Thyroid gland (tissue), 4 donors: ENCODE results near the gene OTOF. TPM values are rescaled to one million over a fixed set of nuclear protein-coding genes. Genes with fewer than 3 reads are reported as not detected.

Source experiments
- DNase-seq, 2 donors: peaks; one replicate each; pipeline ENCODE4 v3.0.0-alpha.2; 2019
- H3K27ac ChIP-seq, 3 donors: fragments of 200-600 bp; sonication (generic); 1 replicate in 2 of 3; 2 replicates in 1 of 3; pipeline ENCODE4 v1.5.1; 2016 to 2019; ENCODE audit warnings: mild to moderate bottlenecking in 1 of 3, moderate library complexity in 1 of 3
- H3K27me3 ChIP-seq: fragments of 200-600 bp; sonication (generic); one replicate; pipeline ENCODE4 v1.5.1; 2019
- H3K36me3 ChIP-seq, 2 donors: fragments of 200-600 bp; sonication (generic); one replicate each; pipeline ENCODE4 v1.5.1; 2016 to 2019
- H3K4me1 ChIP-seq, 2 donors: fragments of 200-600 bp; sonication (generic); one replicate each; pipeline ENCODE4 v1.5.1; 2017 to 2019
- H3K4me3 ChIP-seq, 3 donors: fragments of 200-600 bp; sonication (generic); replicated peaks in 1 of 3; 1 replicate in 2 of 3; 2 replicates in 1 of 3; pipeline ENCODE4 v1.5.1; 2016; ENCODE audit warnings: mild to moderate bottlenecking in 1 of 3
- H3K9me3 ChIP-seq: fragments of 200-600 bp; sonication (generic); one replicate; pipeline ENCODE4 v1.5.1; 2017
- CTCF ChIP-seq, 6 experiments: fragments of 200-600 bp in 3 of 6; fragments of 450-650 bp in 3 of 6; sonication (generic) in 3 of 6; IDR thresholded peaks; one replicate each; pipeline ENCODE4 v1.5.1; 2016 to 2019; ENCODE audit warnings: antibody characterized with exemption in 6 of 6, mild to moderate bottlenecking in 2 of 6, inconsistent platforms in 1 of 6, moderate library complexity in 1 of 6
- POLR2A ChIP-seq, 2 donors: fragments of 450-650 bp; IDR thresholded peaks; one replicate each; pipeline ENCODE4 v1.6.1; 2017; ENCODE audit warnings: antibody characterized with exemption in 2 of 2, mild to moderate bottlenecking in 2 of 2, moderate library complexity in 1 of 2
- WGBS, 2 donors: methylation state at CpG; one replicate each; pipeline ENCODE4 v1.1.5; 2017; 5-methylcytosine and 5-hydroxymethylcytosine counted together
- intact Hi-C: fragments of 100-400 bp; cut with DNase I; formaldehyde crosslinking; loops from one replicate; pipeline ENCODE4 v1.15.1; 2023
- total RNA-seq, 4 donors: library from RNA; depleted of rRNA; stranded (reverse); fragments of >200 nt; gene quantifications; one replicate each; pipeline ENCODE4 v1.2.3, GENCODE V29; 2016

Gene OTOF
- total RNA-seq, 4 donors from 2014 or later: 0.67 TPM; not detected in 3

DNA sequence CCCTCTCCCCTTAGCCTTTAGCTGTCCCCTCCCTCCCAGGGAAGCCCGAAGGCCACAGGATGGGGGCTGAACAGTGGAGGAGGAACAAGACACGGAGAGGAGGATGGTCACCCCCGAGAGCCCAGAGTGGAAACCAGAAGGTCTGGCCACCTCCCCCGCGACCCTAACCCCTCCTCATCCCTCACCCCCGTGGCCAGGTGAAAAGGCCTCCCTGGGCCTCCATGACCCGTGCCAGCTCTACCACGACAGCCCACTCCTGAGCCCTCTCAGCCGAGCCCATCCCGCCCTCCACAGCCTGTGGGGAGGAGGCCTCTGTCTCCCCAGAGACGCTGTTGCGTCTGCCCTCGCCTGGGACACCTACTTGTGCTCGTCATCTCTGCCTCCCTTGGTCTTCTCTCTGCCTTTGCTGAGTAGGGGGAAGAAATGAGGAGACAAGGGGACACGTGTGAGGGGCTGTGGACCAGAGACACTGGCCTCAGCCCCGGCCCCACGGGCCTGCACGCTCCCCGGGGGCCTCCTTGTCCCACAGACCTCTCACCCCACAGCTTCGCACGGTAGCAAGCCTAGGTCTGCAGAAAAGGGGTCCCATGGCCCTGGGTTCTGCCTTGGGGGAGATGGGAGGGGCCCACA, 32.5 kb upstream of the OTOF start:
- intact Hi-C loops: no loop called here
- Histone ChIP-seq H3K27ac (no peak overlapping the region), H3K36me3 (no peaks in the 10 kb centered on the region), H3K9me3 (no peaks in the 10 kb centered on the region), H3K4me1 (no peaks in the 10 kb centered on the region), H3K4me3 (no peak overlapping the region), H3K27me3 (no peaks in the 10 kb centered on the region)
- TF ChIP-seq POLR2A (IDR thresholded peaks at IDR 0.05): no peak
- TF ChIP-seq CTCF (IDR thresholded peaks at IDR 0.05): no peak
- DNase-seq: no peak
- 85% methylated on average over 19 to 21 of the region's 21 CpGs for WGBS, 2 donors

- no peaks in the 10 kb centered on the region for H3K4me1 ChIP-seq
- no peak overlapping the region for H3K4me3 ChIP-seq
- no peaks in the 10 kb centered on the region for H3K36me3 ChIP-seq
- no peak overlapping the region for H3K27ac ChIP-seq
- no peaks in the 10 kb centered on the region for H3K9me3 ChIP-seq
- WGBS, 2 donors: 90 to 96% methylated on average over 6 of the region's 6 CpGs
- TF ChIP-seq CTCF (IDR thresholded peaks at IDR 0.05): no peak
- TF ChIP-seq POLR2A (IDR thresholded peaks at IDR 0.05): no peak
- no peaks in the 10 kb centered on the region for H3K27me3 ChIP-seq
- intact Hi-C loops: no loop called here
- DNase-seq: no peak
Observed at GRCh38 chr2:26509141-26509540, 31.2 kb upstream of the OTOF start.

- H3K27ac ChIP-seq: no peak overlapping the region
- intact Hi-C loops: no loop called here
- H3K4me3 ChIP-seq: no peak overlapping the region
- TF ChIP-seq POLR2A (IDR thresholded peaks at IDR 0.05) (no peak), CTCF (IDR thresholded peaks at IDR 0.05) (no peak)
- peaks cover 10 to 11% of the 10 kb centered on the region in 2 donors for H3K4me1 ChIP-seq
- no peaks in the 10 kb centered on the region for H3K36me3 ChIP-seq
- WGBS, 2 donors: 87 to 91% methylated on average over 5 of the region's 5 CpGs
- H3K27me3 ChIP-seq: no peaks in the 10 kb centered on the region
- DNase-seq: no peak
- H3K9me3 ChIP-seq: no peaks in the 10 kb centered on the region
Observed at GRCh38 chr2:26507932-26508331, 30.0 kb upstream of the OTOF start.

- no peaks in the 10 kb centered on the region for H3K36me3 ChIP-seq
- no peak overlapping the region for H3K27ac ChIP-seq
- TF ChIP-seq CTCF (IDR thresholded peaks at IDR 0.05): no peak
- no peak for TF ChIP-seq POLR2A (IDR thresholded peaks at IDR 0.05)
- no peak overlapping the region for H3K4me3 ChIP-seq
- H3K4me1 ChIP-seq: peaks cover 10 to 12% of the 10 kb centered on the region in 2 donors
- no peak for DNase-seq
- intact Hi-C loops: no loop called here
- no peaks in the 10 kb centered on the region for H3K9me3 ChIP-seq
- no peaks in the 10 kb centered on the region for H3K27me3 ChIP-seq
Observed at GRCh38 chr2:26507088-26507487, 29.2 kb upstream of the OTOF start.

DNA sequence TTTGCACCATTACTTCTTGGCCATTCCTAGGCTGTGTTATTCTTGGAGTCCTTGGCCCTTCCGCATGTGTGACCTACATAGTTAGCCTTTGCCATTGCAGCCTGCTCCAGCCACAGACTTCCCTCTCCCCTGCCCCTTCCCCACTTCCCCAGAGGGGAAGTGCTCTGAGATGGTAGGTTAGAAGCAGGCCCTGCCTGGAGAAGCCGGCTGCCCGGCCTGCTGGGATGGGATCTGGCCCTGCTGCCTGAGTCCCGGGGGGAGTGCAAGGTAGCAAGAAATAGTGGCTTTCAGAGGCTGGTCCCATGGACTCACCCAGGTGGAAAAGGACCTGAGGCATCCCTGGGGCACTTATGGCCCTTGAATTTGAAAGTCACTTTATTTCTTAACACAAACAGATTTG, 28.4 kb upstream of the OTOF start:
- 65 to 79% methylated on average over 2 to 4 of the region's 4 CpGs for WGBS, 2 donors
- no peak for DNase-seq
- Histone ChIP-seq H3K4me3 (no peak overlapping the region), H3K27ac (no peak overlapping the region), H3K27me3 (no peaks in the 10 kb centered on the region), H3K9me3 (no peaks in the 10 kb centered on the region), H3K36me3 (no peaks in the 10 kb centered on the region), H3K4me1 (peaks cover 10 to 12% of the 10 kb centered on the region in 2 donors)
- TF ChIP-seq CTCF (IDR thresholded peaks at IDR 0.05): no peak
- TF ChIP-seq POLR2A (IDR thresholded peaks at IDR 0.05): no peak
- intact Hi-C loops: no loop called here
